Esophagus muscularis mucosa (tissue), 4 donors: ENCODE results near the gene RNF40.

Source experiments
- CTCF ChIP-seq, 3 experiments: fragments of 200-600 bp in 2 of 3; fragments of 450-650 bp in 1 of 3; sonication (generic) in 2 of 3; IDR thresholded peaks; one replicate each; pipeline ENCODE4 v1.5.1; 2017 to 2019; ENCODE audit warnings: antibody characterized with exemption in 3 of 3, mild to moderate bottlenecking in 2 of 3, moderate library complexity in 1 of 3
- EP300 ChIP-seq: sonication (generic); formaldehyde crosslinking; IDR thresholded peaks from one replicate; pipeline ENCODE4 v1.6.1; 2017; ENCODE audit warnings: antibody characterized with exemption
- POLR2A ChIP-seq: fragments of 450-650 bp; IDR thresholded peaks from one replicate; pipeline ENCODE4 v1.6.1; 2017; ENCODE audit warnings: antibody characterized with exemption, moderate library complexity, mild to moderate bottlenecking, low read depth

GRCh38 chr16:30761427-30761927 is 645 bp upstream of the RNF40 start:
- no peak for TF ChIP-seq EP300
- TF ChIP-seq CTCF (IDR thresholded peaks at IDR 0.05): no peak
- TF ChIP-seq POLR2A: no peak
